ENCODE results near the gene SLC5A9. TPM values are rescaled to one million over a fixed set of nuclear protein-coding genes. Genes with fewer than 3 reads are reported as not detected.

Gene SLC5A9
- total and polyA plus RNA-seq, 2 of the 4 experiments (the other 2 are of a cell fraction), result not detected

DNA sequence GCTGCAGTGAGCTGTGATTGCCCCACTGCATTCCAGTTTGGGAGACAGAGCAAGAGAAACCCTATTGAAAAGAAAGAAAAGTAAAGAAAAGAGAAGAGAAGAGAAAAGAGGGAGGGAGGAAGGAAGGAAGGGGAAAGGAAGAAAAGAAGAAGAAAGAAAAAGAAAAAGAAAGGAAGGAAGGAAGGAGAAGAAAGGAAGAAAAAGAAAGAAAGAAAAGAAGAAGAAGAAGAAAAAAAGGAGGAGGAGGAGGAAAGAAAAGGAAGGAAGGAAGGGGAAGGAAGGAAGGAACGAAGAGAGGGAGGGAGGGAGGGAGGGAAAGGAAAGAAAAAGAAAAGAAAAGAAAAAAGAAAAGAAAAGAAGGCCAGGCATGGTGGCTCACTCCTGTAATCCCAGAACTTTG is 10.2 kb downstream of the SLC5A9 start:
- Histone ChIP-seq H3K9ac (ENCODE audit: low read depth, low read length) (no peak overlapping the region), H3K79me1 (ENCODE audit: low read depth in 1 of 2, low read length in 2 of 2) (no peaks in the 10 kb centered on the region), H3K4me3 (ENCODE audit: insufficient read depth, low read depth, low read length) (no peak overlapping the region), H3K9me1 (ENCODE audit: insufficient read depth, low read length) (no peaks in the 10 kb centered on the region), H2AFZ (replicated peaks; ENCODE audit: low read length, poor library complexity) (no peak overlapping the region), H4K5ac (ENCODE audit: low read depth, low read length) (no peak overlapping the region), H2BK15ac (ENCODE audit: low read depth, low read length) (no peak overlapping the region), H3K27ac (ENCODE audit: insufficient read depth, low read length) (no peak overlapping the region), H3K4ac (ENCODE audit: low read depth, low read length) (no peak overlapping the region), H4K8ac (ENCODE audit: low read depth in 2 of 2, low read length in 2 of 2) (no peak overlapping the region), H3K18ac (ENCODE audit: low read depth, low read length) (no peak overlapping the region), H2BK120ac (ENCODE audit: low read depth, low read length) (no peak overlapping the region), H3K56ac (ENCODE audit: extremely low read depth, insufficient read depth, low read length) (no peak overlapping the region), H3K4me1 (ENCODE audit: control insufficient read depth, insufficient read depth, low read length) (no peaks in the 10 kb centered on the region), H2AK5ac (ENCODE audit: low read depth, low read length) (no peak overlapping the region), H3K14ac (replicated peaks; ENCODE audit: low read depth, low read length) (no peak overlapping the region), H4K91ac (ENCODE audit: insufficient read depth, low read depth, low read length) (no peak overlapping the region), H3K4me2 (ENCODE audit: low read depth, low read length) (no peak overlapping the region), H2BK20ac (ENCODE audit: low read depth, low read length) (no peak overlapping the region), H3K36me3 (ENCODE audit: control insufficient read depth, insufficient read depth, low read length) (no peaks in the 10 kb centered on the region), H4K20me1 (ENCODE audit: insufficient read depth, low read length) (no peaks in the 10 kb centered on the region), H3K27me3 (ENCODE audit: control insufficient read depth, insufficient read depth, low read length) (no peaks in the 10 kb centered on the region; the same call in 1 of the 2 replicates), H3K9me3 (ENCODE audit: control insufficient read depth, insufficient read depth, low read length) (no peaks in the 10 kb centered on the region), H3K23ac (ENCODE audit: low read depth, low read length) (no peak overlapping the region), H2BK5ac (ENCODE audit: low read depth, low read length, poor library complexity, severe bottlenecking) (no peak overlapping the region), H2AK9ac (replicated peaks; ENCODE audit: low read depth, low read length, poor library complexity) (no peak overlapping the region)
- 100% methylated on average over 1 of the region's 1 CpG; no CpG with 5 or more reads in 1 of the 2 experiments for WGBS, 2 experiments (ENCODE audit: extremely low coverage in 2 of 2, insufficient read length in 1 of 2)
- no peak for DNase-seq
- intact Hi-C loops (cut with micrococcal nuclease), result no loop called here
- no peak for TF ChIP-seq CEBPB (IDR thresholded peaks at IDR 0.05; ENCODE audit: low read depth, low read length)
- TF ChIP-seq POLR2A (IDR thresholded peaks at IDR 0.05; ENCODE audit: low read depth, low read length), result no peak
- no peak for TF ChIP-seq RFX5 (IDR thresholded peaks at IDR 0.05; ENCODE audit: low read depth, low read length)
- TF ChIP-seq, protein P1, sequence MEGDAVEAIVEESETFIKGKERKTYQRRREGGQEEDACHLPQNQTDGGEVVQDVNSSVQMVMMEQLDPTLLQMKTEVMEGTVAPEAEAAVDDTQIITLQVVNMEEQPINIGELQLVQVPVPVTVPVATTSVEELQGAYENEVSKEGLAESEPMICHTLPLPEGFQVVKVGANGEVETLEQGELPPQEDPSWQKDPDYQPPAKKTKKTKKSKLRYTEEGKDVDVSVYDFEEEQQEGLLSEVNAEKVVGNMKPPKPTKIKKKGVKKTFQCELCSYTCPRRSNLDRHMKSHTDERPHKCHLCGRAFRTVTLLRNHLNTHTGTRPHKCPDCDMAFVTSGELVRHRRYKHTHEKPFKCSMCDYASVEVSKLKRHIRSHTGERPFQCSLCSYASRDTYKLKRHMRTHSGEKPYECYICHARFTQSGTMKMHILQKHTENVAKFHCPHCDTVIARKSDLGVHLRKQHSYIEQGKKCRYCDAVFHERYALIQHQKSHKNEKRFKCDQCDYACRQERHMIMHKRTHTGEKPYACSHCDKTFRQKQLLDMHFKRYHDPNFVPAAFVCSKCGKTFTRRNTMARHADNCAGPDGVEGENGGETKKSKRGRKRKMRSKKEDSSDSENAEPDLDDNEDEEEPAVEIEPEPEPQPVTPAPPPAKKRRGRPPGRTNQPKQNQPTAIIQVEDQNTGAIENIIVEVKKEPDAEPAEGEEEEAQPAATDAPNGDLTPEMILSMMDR (conservative IDR thresholded peaks at IDR 0.05; ENCODE audit: low read depth, low read length), result no peak
- dilution Hi-C loops (cut with HindIII; ENCODE audit: low sequenced_read_pairs, unreplicated experiment), result no loop called here
- CTCF ChIA-PET, result no interaction called here
- POLR2A ChIA-PET (ENCODE audit: unreplicated experiment), result no interaction called here
- in situ Hi-C loops (cut with MboI; ENCODE audit: low sequenced_read_pairs), result no loop called here
- ATAC-seq (ENCODE audit: low read depth), result no peak
- no TSS peak for BruUV-seq (replicated peaks)
